Smooth muscle cell (in vitro differentiated cells): ENCODE results near the gene SLC18B1. TPM values are rescaled to one million over a fixed set of nuclear protein-coding genes. Genes with fewer than 3 reads are reported as not detected.

ENCODE experiments used
- DNase-seq: peaks from one replicate; lab custom pipeline; 2025; ENCODE audit not compliant: unreplicated experiment; lab: John Stamatoyannopoulos, UW
- H2AFZ ChIP-seq: fragments of 200-600 bp; sonication (generic); 2 replicates; pipeline ENCODE4 v1.6.0; 2016; ENCODE audit warnings: antibody characterized with exemption, low read depth, mild to moderate bottlenecking
- H3F3A ChIP-seq: fragments of 200-600 bp; sonication (generic); 2 replicates; pipeline ENCODE4 v1.6.0; 2017; ENCODE audit warnings: antibody characterized with exemption, low read depth
- H3K27ac ChIP-seq: fragments of 200-600 bp; sonication (generic); 2 replicates; pipeline ENCODE4 v1.5.1; 2016; ENCODE audit warnings: low read depth, mild to moderate bottlenecking
- H3K27me3 ChIP-seq: fragments of 200-600 bp; sonication (generic); 2 replicates; pipeline ENCODE4 v1.6.1; 2016; ENCODE audit warnings: low read depth, mild to moderate bottlenecking
- H3K36me3 ChIP-seq: fragments of 200-600 bp; sonication (generic); 2 replicates; pipeline ENCODE4 v1.5.1; 2016; ENCODE audit warnings: low read depth
- H3K4me1 ChIP-seq: fragments of 200-600 bp; sonication (generic); 2 replicates; pipeline ENCODE4 v1.5.1; 2016; ENCODE audit warnings: low read depth
- H3K4me2 ChIP-seq: fragments of 200-600 bp; sonication (generic); 2 replicates; pipeline ENCODE4 v1.6.0; 2016; ENCODE audit warnings: mild to moderate bottlenecking
- H3K4me3 ChIP-seq: fragments of 200-600 bp; sonication (generic); 2 replicates; pipeline ENCODE4 v1.5.1; 2016; ENCODE audit warnings: mild to moderate bottlenecking
- H3K79me2 ChIP-seq: fragments of 200-600 bp; sonication (generic); 2 replicates; pipeline ENCODE4 v1.6.0; 2016; ENCODE audit warnings: low read depth, mild to moderate bottlenecking
- H3K9ac ChIP-seq: fragments of 200-600 bp; sonication (generic); 2 replicates; pipeline ENCODE4 v1.6.0; 2016; ENCODE audit warnings: low read depth
- H3K9me3 ChIP-seq: fragments of 200-600 bp; sonication (generic); replicated peaks from 2 replicates; pipeline ENCODE4 v1.5.1; 2016; ENCODE audit warnings: low read depth
- H4K20me1 ChIP-seq: fragments of 200-600 bp; sonication (generic); 2 replicates; pipeline ENCODE4 v1.6.0; 2016; ENCODE audit warnings: low read depth
- WGBS: methylation state at CpG from one replicate; pipeline ENCODE4 v1.1.7; 2016; ENCODE audit warnings: low lambda C conversion rate; 5-methylcytosine and 5-hydroxymethylcytosine counted together
- polyA plus RNA-seq: library from polyadenylated mRNA; unstranded; fragments of >200 nt; fragmentation: Nextera tagmentation; extraction: Ambion mirVana; gene quantifications from 2 replicates; pipeline ENCODE4 v1.2.1, GENCODE V29; 2016
- small RNA-seq: library from RNA; depleted of rRNA; stranded (forward); fragments of <200 nt; gene quantifications from one replicate; pipeline ENCODE3, GENCODE V24; 2014
- total RNA-seq: library from RNA; depleted of rRNA; stranded (reverse); fragments of >200 nt; gene quantifications from 2 replicates; pipeline ENCODE4 v1.2.3, GENCODE V29; 2014
- TF ChIP-seq, protein P1 (sequence below): fragments of 200-600 bp; sonication (generic); IDR thresholded peaks from 2 replicates; pipeline ENCODE4 v1.5.1; 2017; ENCODE audit warnings: borderline replicate concordance, mild to moderate bottlenecking, antibody characterized with exemption; ENCODE audit not compliant: insufficient read depth, poor library complexity, severe bottlenecking

Gene SLC18B1
- total and polyA plus RNA-seq, 2 experiments from 2014 or later, result 7.1 to 7.8 TPM

DNA sequence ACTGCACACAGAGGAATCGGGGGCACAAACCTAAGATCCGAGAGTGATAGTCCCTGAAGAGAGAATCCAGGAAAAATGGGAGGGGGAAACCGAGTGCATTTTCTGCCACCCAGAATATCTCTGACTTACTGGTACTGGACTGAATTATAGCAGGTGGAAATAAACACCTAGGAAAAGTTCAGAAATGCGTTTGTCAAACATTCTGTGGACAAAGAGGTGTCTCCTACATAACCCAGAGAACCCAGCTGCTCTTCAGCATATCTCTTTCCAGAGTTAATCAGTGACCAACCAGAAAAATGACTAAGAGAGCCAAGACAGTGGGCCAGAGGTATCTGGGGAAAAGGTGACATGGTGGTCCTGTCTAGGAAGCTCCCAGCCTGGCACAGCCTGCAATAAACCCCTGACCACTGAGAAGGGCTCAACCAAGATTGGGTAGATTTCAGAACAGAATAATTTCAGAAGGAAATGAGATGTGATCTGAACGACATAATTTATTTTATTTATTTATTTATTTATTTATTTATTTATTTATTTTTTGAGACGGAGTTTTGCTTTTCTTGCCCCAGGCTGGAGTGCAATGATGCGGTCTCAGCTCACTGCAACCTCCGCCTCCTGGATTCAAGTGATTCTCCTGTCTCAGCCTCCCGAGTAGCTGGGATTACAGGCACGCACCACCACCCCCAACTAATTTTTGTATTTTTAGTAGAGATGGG, 78.5 kb downstream of the SLC18B1 start:
- DNase-seq, result no peak
- 96% methylated on average over 10 of the region's 10 CpGs for WGBS
- H3K79me2 ChIP-seq, result no peaks in the 10 kb centered on the region
- H3K9me3 ChIP-seq, result no peaks in the 10 kb centered on the region
- no peak overlapping the region for H3K4me3 ChIP-seq
- H2AFZ ChIP-seq, result no peak overlapping the region
- H4K20me1 ChIP-seq, result no peaks in the 10 kb centered on the region
- no peaks in the 10 kb centered on the region for H3K27me3 ChIP-seq
- H3K36me3 ChIP-seq, result no peaks in the 10 kb centered on the region
- no peak overlapping the region for H3K4me2 ChIP-seq
- H3K27ac ChIP-seq, result no peak overlapping the region
- TF ChIP-seq, protein P1, sequence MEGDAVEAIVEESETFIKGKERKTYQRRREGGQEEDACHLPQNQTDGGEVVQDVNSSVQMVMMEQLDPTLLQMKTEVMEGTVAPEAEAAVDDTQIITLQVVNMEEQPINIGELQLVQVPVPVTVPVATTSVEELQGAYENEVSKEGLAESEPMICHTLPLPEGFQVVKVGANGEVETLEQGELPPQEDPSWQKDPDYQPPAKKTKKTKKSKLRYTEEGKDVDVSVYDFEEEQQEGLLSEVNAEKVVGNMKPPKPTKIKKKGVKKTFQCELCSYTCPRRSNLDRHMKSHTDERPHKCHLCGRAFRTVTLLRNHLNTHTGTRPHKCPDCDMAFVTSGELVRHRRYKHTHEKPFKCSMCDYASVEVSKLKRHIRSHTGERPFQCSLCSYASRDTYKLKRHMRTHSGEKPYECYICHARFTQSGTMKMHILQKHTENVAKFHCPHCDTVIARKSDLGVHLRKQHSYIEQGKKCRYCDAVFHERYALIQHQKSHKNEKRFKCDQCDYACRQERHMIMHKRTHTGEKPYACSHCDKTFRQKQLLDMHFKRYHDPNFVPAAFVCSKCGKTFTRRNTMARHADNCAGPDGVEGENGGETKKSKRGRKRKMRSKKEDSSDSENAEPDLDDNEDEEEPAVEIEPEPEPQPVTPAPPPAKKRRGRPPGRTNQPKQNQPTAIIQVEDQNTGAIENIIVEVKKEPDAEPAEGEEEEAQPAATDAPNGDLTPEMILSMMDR, result no peak
- H3K9ac ChIP-seq, result no peak overlapping the region
- H3F3A ChIP-seq, result no peaks in the 10 kb centered on the region
- no peaks in the 10 kb centered on the region for H3K4me1 ChIP-seq

Small RNA genes lying within 50 kb of the gene (small RNA-seq; reads per million reads assigned to genes)
- gene SNORA33, result 26.2 reads per million, percentile 92 among the genes with 10 or more reads in this experiment
- 5,181 reads per million, percentile 100 among the genes with 10 or more reads in this experiment for gene SNORD100
- gene SNORD101, result 6,722 reads per million, percentile 100 among the genes with 10 or more reads in this experiment

Other genes with a start within 250 kb of the SLC18B1 start
- gene TAAR8, start 246.0 kb downstream of the SLC18B1 start, total RNA-seq, result not detected in 2 replicates
- gene TAAR8, start 246.0 kb downstream of the SLC18B1 start, polyA plus RNA-seq, result not detected in 2 replicates
- gene TAAR6, start 228.3 kb downstream of the SLC18B1 start, total RNA-seq, result not detected in 2 replicates
- not detected in 2 replicates for gene TAAR6, start 228.3 kb downstream of the SLC18B1 start, polyA plus RNA-seq
- not detected in 2 replicates for gene TAAR5, start 208.9 kb downstream of the SLC18B1 start, total RNA-seq
- gene TAAR5, start 208.9 kb downstream of the SLC18B1 start, polyA plus RNA-seq, result not detected in 2 replicates
- gene TAAR2, start 174.4 kb downstream of the SLC18B1 start, total RNA-seq, result not detected in 2 replicates
- not detected in 2 replicates for gene TAAR2, start 174.4 kb downstream of the SLC18B1 start, polyA plus RNA-seq
- not detected in 2 replicates for gene TAAR1, start 139.5 kb downstream of the SLC18B1 start, total RNA-seq
- gene TAAR1, start 139.5 kb downstream of the SLC18B1 start, polyA plus RNA-seq, result not detected in 2 replicates
- 0.13 and 0.99 TPM in 2 replicates for gene VNN1, start 84.6 kb downstream of the SLC18B1 start, total RNA-seq
- 0.22 TPM in 1 of 2 replicates, not detected in the other for gene VNN1, start 84.6 kb downstream of the SLC18B1 start, polyA plus RNA-seq
- gene VNN2, start 40.7 kb downstream of the SLC18B1 start, total RNA-seq, result not detected in 2 replicates
- not detected in 2 replicates for gene VNN2, start 40.7 kb downstream of the SLC18B1 start, polyA plus RNA-seq
- gene RPS12, start 15.9 kb upstream of the SLC18B1 start, total RNA-seq, result 1,951 and 1,972 TPM in 2 replicates
- gene RPS12, start 15.9 kb upstream of the SLC18B1 start, polyA plus RNA-seq, result 507 and 567 TPM in 2 replicates